Liver (tissue), 3 donors: Measurements from ENCODE around the gene CDC42BPA.

ENCODE experiments used
- ATF3 ChIP-seq: IDR thresholded peaks from 2 replicates; pipeline ENCODE4 v1.6.1; 2016; ENCODE audit warnings: antibody characterized with exemption
- EGR1 ChIP-seq, 2 donors: IDR thresholded peaks; 2 replicates each; pipeline ENCODE4 v1.6.1; 2016 to 2018; ENCODE audit warnings: antibody characterized with exemption in 2 of 2, low read depth in 2 of 2
- GABPA ChIP-seq, 2 donors: IDR thresholded peaks in 1 of 2; conservative IDR thresholded peaks in 1 of 2; 2 replicates each; pipeline ENCODE4 v1.6.1; 2016; ENCODE audit warnings: antibody characterized with exemption in 2 of 2, mild to moderate bottlenecking in 1 of 2, moderate library complexity in 1 of 2
- JUND ChIP-seq, 2 donors: IDR thresholded peaks; 2 replicates each; pipeline ENCODE4 v1.6.1; 2016; ENCODE audit warnings: antibody characterized with exemption in 2 of 2
- NR2F2 ChIP-seq: IDR thresholded peaks from 2 replicates; pipeline ENCODE4 v1.6.1; 2016; ENCODE audit warnings: antibody characterized with exemption
- RAD21 ChIP-seq, 2 donors: IDR thresholded peaks; 2 replicates each; pipeline ENCODE4 v1.6.1; 2016; ENCODE audit warnings: antibody characterized with exemption in 2 of 2, mild to moderate bottlenecking in 2 of 2
- TAF1 ChIP-seq: conservative IDR thresholded peaks from 2 replicates; pipeline ENCODE4 v1.6.1; 2016; ENCODE audit warnings: antibody characterized with exemption, mild to moderate bottlenecking
- YY1 ChIP-seq: IDR thresholded peaks from 2 replicates; pipeline ENCODE4 v1.6.1; 2016; ENCODE audit warnings: antibody characterized with exemption, mild to moderate bottlenecking
- TF ChIP-seq, protein P1 (sequence below): fragments of 150-350 bp; IDR thresholded peaks from 2 replicates; pipeline ENCODE4 v1.5.1; 2017; ENCODE audit warnings: improper control_type of control experiment, low read depth, low read length; ENCODE audit not compliant: missing input control
- TF ChIP-seq, protein P2 (sequence below): IDR thresholded peaks from 2 replicates; pipeline ENCODE4 v1.6.1; 2016; ENCODE audit warnings: antibody characterized with exemption
- TF ChIP-seq, protein P3 (sequence below): IDR thresholded peaks from 2 replicates; pipeline ENCODE4 v1.6.1; 2016; ENCODE audit warnings: antibody characterized with exemption, mild to moderate bottlenecking
- donor health status: healthy.
- donor health status: healthy.

GRCh38 chr1:226957714-226958113 lies 360.6 kb downstream of the CDC42BPA start:
- no peak for TF ChIP-seq RAD21 (IDR thresholded peaks at IDR 0.05)
- TF ChIP-seq JUND (IDR thresholded peaks at IDR 0.05) = no peak
- no peak for TF ChIP-seq TAF1
- TF ChIP-seq GABPA (IDR thresholded peaks at IDR 0.05 in 1 of 2, conservative IDR thresholded peaks at IDR 0.05 in 1 of 2) = no peak
- TF ChIP-seq, protein P1, sequence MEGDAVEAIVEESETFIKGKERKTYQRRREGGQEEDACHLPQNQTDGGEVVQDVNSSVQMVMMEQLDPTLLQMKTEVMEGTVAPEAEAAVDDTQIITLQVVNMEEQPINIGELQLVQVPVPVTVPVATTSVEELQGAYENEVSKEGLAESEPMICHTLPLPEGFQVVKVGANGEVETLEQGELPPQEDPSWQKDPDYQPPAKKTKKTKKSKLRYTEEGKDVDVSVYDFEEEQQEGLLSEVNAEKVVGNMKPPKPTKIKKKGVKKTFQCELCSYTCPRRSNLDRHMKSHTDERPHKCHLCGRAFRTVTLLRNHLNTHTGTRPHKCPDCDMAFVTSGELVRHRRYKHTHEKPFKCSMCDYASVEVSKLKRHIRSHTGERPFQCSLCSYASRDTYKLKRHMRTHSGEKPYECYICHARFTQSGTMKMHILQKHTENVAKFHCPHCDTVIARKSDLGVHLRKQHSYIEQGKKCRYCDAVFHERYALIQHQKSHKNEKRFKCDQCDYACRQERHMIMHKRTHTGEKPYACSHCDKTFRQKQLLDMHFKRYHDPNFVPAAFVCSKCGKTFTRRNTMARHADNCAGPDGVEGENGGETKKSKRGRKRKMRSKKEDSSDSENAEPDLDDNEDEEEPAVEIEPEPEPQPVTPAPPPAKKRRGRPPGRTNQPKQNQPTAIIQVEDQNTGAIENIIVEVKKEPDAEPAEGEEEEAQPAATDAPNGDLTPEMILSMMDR = no peak
- no peak for TF ChIP-seq ATF3
- no peak for TF ChIP-seq YY1
- TF ChIP-seq NR2F2 = no peak
- TF ChIP-seq, protein P2, sequence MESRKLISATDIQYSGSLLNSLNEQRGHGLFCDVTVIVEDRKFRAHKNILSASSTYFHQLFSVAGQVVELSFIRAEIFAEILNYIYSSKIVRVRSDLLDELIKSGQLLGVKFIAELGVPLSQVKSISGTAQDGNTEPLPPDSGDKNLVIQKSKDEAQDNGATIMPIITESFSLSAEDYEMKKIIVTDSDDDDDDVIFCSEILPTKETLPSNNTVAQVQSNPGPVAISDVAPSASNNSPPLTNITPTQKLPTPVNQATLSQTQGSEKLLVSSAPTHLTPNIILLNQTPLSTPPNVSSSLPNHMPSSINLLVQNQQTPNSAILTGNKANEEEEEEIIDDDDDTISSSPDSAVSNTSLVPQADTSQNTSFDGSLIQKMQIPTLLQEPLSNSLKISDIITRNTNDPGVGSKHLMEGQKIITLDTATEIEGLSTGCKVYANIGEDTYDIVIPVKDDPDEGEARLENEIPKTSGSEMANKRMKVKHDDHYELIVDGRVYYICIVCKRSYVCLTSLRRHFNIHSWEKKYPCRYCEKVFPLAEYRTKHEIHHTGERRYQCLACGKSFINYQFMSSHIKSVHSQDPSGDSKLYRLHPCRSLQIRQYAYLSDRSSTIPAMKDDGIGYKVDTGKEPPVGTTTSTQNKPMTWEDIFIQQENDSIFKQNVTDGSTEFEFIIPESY = no peak
- TF ChIP-seq EGR1 (IDR thresholded peaks at IDR 0.05; ENCODE audit: low read depth in 2 of 2) = no peak
- TF ChIP-seq, protein P3, sequence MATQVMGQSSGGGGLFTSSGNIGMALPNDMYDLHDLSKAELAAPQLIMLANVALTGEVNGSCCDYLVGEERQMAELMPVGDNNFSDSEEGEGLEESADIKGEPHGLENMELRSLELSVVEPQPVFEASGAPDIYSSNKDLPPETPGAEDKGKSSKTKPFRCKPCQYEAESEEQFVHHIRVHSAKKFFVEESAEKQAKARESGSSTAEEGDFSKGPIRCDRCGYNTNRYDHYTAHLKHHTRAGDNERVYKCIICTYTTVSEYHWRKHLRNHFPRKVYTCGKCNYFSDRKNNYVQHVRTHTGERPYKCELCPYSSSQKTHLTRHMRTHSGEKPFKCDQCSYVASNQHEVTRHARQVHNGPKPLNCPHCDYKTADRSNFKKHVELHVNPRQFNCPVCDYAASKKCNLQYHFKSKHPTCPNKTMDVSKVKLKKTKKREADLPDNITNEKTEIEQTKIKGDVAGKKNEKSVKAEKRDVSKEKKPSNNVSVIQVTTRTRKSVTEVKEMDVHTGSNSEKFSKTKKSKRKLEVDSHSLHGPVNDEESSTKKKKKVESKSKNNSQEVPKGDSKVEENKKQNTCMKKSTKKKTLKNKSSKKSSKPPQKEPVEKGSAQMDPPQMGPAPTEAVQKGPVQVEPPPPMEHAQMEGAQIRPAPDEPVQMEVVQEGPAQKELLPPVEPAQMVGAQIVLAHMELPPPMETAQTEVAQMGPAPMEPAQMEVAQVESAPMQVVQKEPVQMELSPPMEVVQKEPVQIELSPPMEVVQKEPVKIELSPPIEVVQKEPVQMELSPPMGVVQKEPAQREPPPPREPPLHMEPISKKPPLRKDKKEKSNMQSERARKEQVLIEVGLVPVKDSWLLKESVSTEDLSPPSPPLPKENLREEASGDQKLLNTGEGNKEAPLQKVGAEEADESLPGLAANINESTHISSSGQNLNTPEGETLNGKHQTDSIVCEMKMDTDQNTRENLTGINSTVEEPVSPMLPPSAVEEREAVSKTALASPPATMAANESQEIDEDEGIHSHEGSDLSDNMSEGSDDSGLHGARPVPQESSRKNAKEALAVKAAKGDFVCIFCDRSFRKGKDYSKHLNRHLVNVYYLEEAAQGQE = no peak
